GM23248 (cell line): ENCODE data around the gene CHST13. TPM values are rescaled to one million over a fixed set of nuclear protein-coding genes. Genes with fewer than 3 reads are reported as not detected.

ENCODE experiments used
- DNase-seq: peaks from one replicate; pipeline ENCODE4 v3.0.0-alpha.2; 2015
- H2AFZ ChIP-seq: fragments of 200-600 bp; sonication (generic); 2 replicates; pipeline ENCODE4 v1.6.1; 2016; ENCODE audit warnings: antibody characterized with exemption
- H3F3A ChIP-seq: fragments of 200-600 bp; sonication (generic); 2 replicates; pipeline ENCODE4 v1.6.1; 2016; ENCODE audit warnings: mild to moderate bottlenecking, antibody characterized with exemption, mixed run types; ENCODE audit not compliant: insufficient read depth
- H3K27ac ChIP-seq: fragments of 200-600 bp; sonication (generic); 2 replicates; pipeline ENCODE4 v1.5.1; 2016; ENCODE audit warnings: mild to moderate bottlenecking
- H3K27me3 ChIP-seq: fragments of 200-600 bp; sonication (generic); replicated peaks from 2 replicates; pipeline ENCODE4 v1.6.1; 2016; ENCODE audit warnings: mild to moderate bottlenecking; ENCODE audit not compliant: insufficient read depth
- H3K36me3 ChIP-seq: fragments of 200-600 bp; sonication (generic); 2 replicates; pipeline ENCODE4 v1.6.1; 2016; ENCODE audit warnings: low read depth, mild to moderate bottlenecking
- H3K4me1 ChIP-seq: fragments of 200-600 bp; sonication (generic); 2 replicates; pipeline ENCODE4 v1.6.1; 2016; ENCODE audit warnings: mild to moderate bottlenecking; ENCODE audit not compliant: insufficient read depth
- H3K4me2 ChIP-seq: fragments of 200-600 bp; sonication (generic); one replicate; pipeline ENCODE4 v1.6.1; 2016; ENCODE audit warnings: mild to moderate bottlenecking; ENCODE audit not compliant: unreplicated experiment
- H3K4me3 ChIP-seq: fragments of 200-600 bp; sonication (generic); 2 replicates; pipeline ENCODE4 v1.5.1; 2016; ENCODE audit warnings: mild to moderate bottlenecking
- H3K79me2 ChIP-seq: fragments of 200-600 bp; sonication (generic); 2 replicates; pipeline ENCODE4 v1.6.1; 2016; ENCODE audit warnings: mild to moderate bottlenecking; ENCODE audit not compliant: insufficient read depth
- H3K9ac ChIP-seq: fragments of 200-600 bp; sonication (generic); 2 replicates; pipeline ENCODE4 v1.6.1; 2016; ENCODE audit warnings: mild to moderate bottlenecking
- H3K9me2 ChIP-seq: fragments of 200-600 bp; sonication (generic); 2 replicates; pipeline ENCODE4 v1.6.1; 2016; ENCODE audit warnings: mixed run types, mild to moderate bottlenecking, moderate library complexity; ENCODE audit not compliant: insufficient read depth
- H3K9me3 ChIP-seq: fragments of 200-600 bp; sonication (generic); one replicate; pipeline ENCODE4 v1.6.1; 2017; ENCODE audit warnings: low read depth
- H4K20me1 ChIP-seq: fragments of 200-600 bp; sonication (generic); 2 replicates; pipeline ENCODE4 v1.6.0; 2016; ENCODE audit not compliant: insufficient read depth
- EZH2 ChIP-seq: fragments of 200-600 bp; sonication (generic); IDR thresholded peaks from 2 replicates; pipeline ENCODE4 v1.6.1; 2018; ENCODE audit warnings: antibody characterized with exemption, mild to moderate bottlenecking; ENCODE audit not compliant: insufficient read depth, poor library complexity, severe bottlenecking
- EZH2phosphoT487 ChIP-seq: fragments of 200-600 bp; sonication (generic); IDR thresholded peaks from 2 replicates; pipeline ENCODE4 v1.6.1; 2018; ENCODE audit warnings: antibody characterized with exemption, moderate library complexity, mild to moderate bottlenecking, low read depth; ENCODE audit not compliant: insufficient read depth
- WGBS, 2 experiments: methylation state at CpG; one replicate each; pipeline ENCODE4 v1.1.6; 2015 to 2017; ENCODE audit warnings: low lambda C conversion rate in 2 of 2, low coverage in 1 of 2; ENCODE audit errors: missing lambda C conversion rate in 2 of 2; 5-methylcytosine and 5-hydroxymethylcytosine counted together
- in situ Hi-C: fragments of 300-500 bp; cut with MboI; formaldehyde crosslinking; loops from 2 replicates; pipeline ENCODE4 v1.15.0; 2020
- polyA plus RNA-seq: library from polyadenylated mRNA; unstranded; fragments of >200 nt; fragmentation: Nextera tagmentation; extraction: Ambion mirVana; gene quantifications from 2 replicates; pipeline ENCODE4 v1.2.1, GENCODE V29; 2016
- total RNA-seq: library from RNA; depleted of rRNA; stranded (reverse); fragments of >200 nt; shearing (Covaris generic); gene quantifications from 2 replicates; pipeline ENCODE4 v1.2.3, GENCODE V29; 2014

The CHST13 gene
- total and polyA plus RNA-seq, 2 experiments from 2014 or later: 0.11 TPM; not detected in 1

GRCh38 chr3:126488886-126489569, 34.9 kb upstream of the CHST13 start:
- no peaks in the 10 kb centered on the region for H4K20me1 ChIP-seq
- H3K9me2 ChIP-seq: no peaks in the 10 kb centered on the region
- no peaks in the 10 kb centered on the region for H3F3A ChIP-seq
- no peak overlapping the region for H2AFZ ChIP-seq
- TF ChIP-seq EZH2phosphoT487: no peak
- TF ChIP-seq EZH2: no peak
- in situ Hi-C loops: no loop called here
- 76 to 79% methylated on average over 16 of the region's 16 CpGs for WGBS, 2 experiments
- H3K27me3 ChIP-seq: 0 out of 2 replicates have a peak, but pooled peaks cover 6% of the 10 kb centered on the region
- H3K4me3 ChIP-seq: no peak overlapping the region
- no peaks in the 10 kb centered on the region for H3K9me3 ChIP-seq
- no peaks in the 10 kb centered on the region for H3K4me1 ChIP-seq
- no peak overlapping the region for H3K9ac ChIP-seq
- no peak overlapping the region for H3K4me2 ChIP-seq
- H3K79me2 ChIP-seq: no peaks in the 10 kb centered on the region
- DNase-seq: no peak
- no peaks in the 10 kb centered on the region for H3K36me3 ChIP-seq
- H3K27ac ChIP-seq: no peak overlapping the region

- H3K27ac ChIP-seq: no peak overlapping the region
- TF ChIP-seq EZH2 (no peak), EZH2phosphoT487 (no peak)
- H2AFZ ChIP-seq: no peak overlapping the region
- no peaks in the 10 kb centered on the region for H3K4me1 ChIP-seq
- 65 to 74% methylated on average over 6 of the region's 6 CpGs for WGBS, 2 experiments
- H3K9ac ChIP-seq: no peak overlapping the region
- H3K4me2 ChIP-seq: no peak overlapping the region
- H4K20me1 ChIP-seq: no peaks in the 10 kb centered on the region
- no peaks in the 10 kb centered on the region for H3K9me3 ChIP-seq
- in situ Hi-C loops: no loop called here
- no peaks in the 10 kb centered on the region for H3F3A ChIP-seq
- H3K79me2 ChIP-seq: no peaks in the 10 kb centered on the region
- H3K36me3 ChIP-seq: no peaks in the 10 kb centered on the region
- H3K27me3 ChIP-seq: 0 out of 2 replicates have a peak, but pooled peaks cover 6% of the 10 kb centered on the region
- DNase-seq: no peak
- H3K4me3 ChIP-seq: no peak overlapping the region
- H3K9me2 ChIP-seq: no peaks in the 10 kb centered on the region
Observed at GRCh38 chr3:126490619-126491018, 33.3 kb upstream of the CHST13 start.

- Histone ChIP-seq H3K4me3 (no peak overlapping the region), H3K9me2 (no peaks in the 10 kb centered on the region), H3F3A (no peaks in the 10 kb centered on the region), H3K36me3 (no peaks in the 10 kb centered on the region), H3K27me3 (0 out of 2 replicates have a peak, but pooled peaks cover 6% of the 10 kb centered on the region), H3K4me1 (no peaks in the 10 kb centered on the region), H4K20me1 (no peaks in the 10 kb centered on the region), H3K27ac (no peak overlapping the region), H3K9me3 (no peaks in the 10 kb centered on the region), H2AFZ (no peak overlapping the region), H3K9ac (no peak overlapping the region), H3K79me2 (no peaks in the 10 kb centered on the region), H3K4me2 (no peak overlapping the region)
- in situ Hi-C loops: no loop called here
- TF ChIP-seq EZH2phosphoT487 (no peak), EZH2 (no peak)
- no peak for DNase-seq
- WGBS, 2 experiments: 83 to 87% methylated on average over 20 to 21 of the region's 21 CpGs
Observed at GRCh38 chr3:126491221-126492013, 32.5 kb upstream of the CHST13 start.

- no peak overlapping the region for H3K9ac ChIP-seq
- in situ Hi-C loops: no loop called here
Observed at GRCh38 chr3:126493051-126493450, 30.9 kb upstream of the CHST13 start.

More at GRCh38 chr3:126493051-126493450, 30.9 kb upstream of the CHST13 start:
- H3K36me3 ChIP-seq: no peaks in the 10 kb centered on the region
- H3K79me2 ChIP-seq: no peaks in the 10 kb centered on the region
- no peak overlapping the region for H3K4me3 ChIP-seq
- no peak for TF ChIP-seq EZH2
- no peak for TF ChIP-seq EZH2phosphoT487
- H3K9me2 ChIP-seq: no peaks in the 10 kb centered on the region
- H3K4me1 ChIP-seq: no peaks in the 10 kb centered on the region
- no peak overlapping the region for H3K27ac ChIP-seq
- no peaks in the 10 kb centered on the region for H3F3A ChIP-seq
- H2AFZ ChIP-seq: no peak overlapping the region
- H4K20me1 ChIP-seq: no peaks in the 10 kb centered on the region
- DNase-seq: no peak
- H3K4me2 ChIP-seq: no peak overlapping the region
- 89% methylated on average over 14 of the region's 14 CpGs for WGBS, 2 experiments
- no peaks in the 10 kb centered on the region for H3K9me3 ChIP-seq
- H3K27me3 ChIP-seq: 0 out of 2 replicates have a peak, but pooled peaks cover 6% of the 10 kb centered on the region
